Liver (tissue), 3 donors: Measurements from ENCODE around the gene SORCS2.

Experiments used
- ATF3 ChIP-seq: IDR thresholded peaks from 2 replicates; pipeline ENCODE4 v1.6.1; 2016; ENCODE audit warnings: antibody characterized with exemption
- CTCF ChIP-seq: fragments of 150-350 bp; IDR thresholded peaks from 2 replicates; pipeline ENCODE4 v1.5.1; 2017; ENCODE audit warnings: improper control_type of control experiment, low read depth, low read length; ENCODE audit not compliant: missing input control
- EGR1 ChIP-seq, 2 donors: IDR thresholded peaks; 2 replicates each; pipeline ENCODE4 v1.6.1; 2016 to 2018; ENCODE audit warnings: antibody characterized with exemption in 2 of 2, low read depth in 2 of 2
- FOXA1 ChIP-seq: IDR thresholded peaks from 2 replicates; pipeline ENCODE4 v1.6.1; 2016; ENCODE audit warnings: antibody characterized with exemption
- JUND ChIP-seq, 2 donors: IDR thresholded peaks; 2 replicates each; pipeline ENCODE4 v1.6.1; 2016; ENCODE audit warnings: antibody characterized with exemption in 2 of 2
- MAX ChIP-seq: IDR thresholded peaks from 2 replicates; pipeline ENCODE4 v1.6.1; 2016; ENCODE audit warnings: antibody characterized with exemption
- NR2F2 ChIP-seq: IDR thresholded peaks from 2 replicates; pipeline ENCODE4 v1.6.1; 2016; ENCODE audit warnings: antibody characterized with exemption
- RAD21 ChIP-seq, 2 donors: IDR thresholded peaks; 2 replicates each; pipeline ENCODE4 v1.6.1; 2016; ENCODE audit warnings: antibody characterized with exemption in 2 of 2, mild to moderate bottlenecking in 2 of 2
- REST ChIP-seq: IDR thresholded peaks from 2 replicates; pipeline ENCODE4 v1.6.1; 2016; ENCODE audit warnings: antibody characterized with exemption, mild to moderate bottlenecking
- SP1 ChIP-seq: IDR thresholded peaks from 2 replicates; pipeline ENCODE4 v1.6.1; 2018; ENCODE audit warnings: antibody characterized with exemption, mild to moderate bottlenecking
- YY1 ChIP-seq: IDR thresholded peaks from 2 replicates; pipeline ENCODE4 v1.6.1; 2016; ENCODE audit warnings: antibody characterized with exemption, mild to moderate bottlenecking
- donor health status: healthy.
- donor health status: healthy.

GRCh38 chr4:7787681-7788141, 595.4 kb downstream of the SORCS2 start:
- TF ChIP-seq ATF3 (no peak), CTCF (no peak), YY1 (no peak), EGR1 (IDR thresholded peaks at IDR 0.05; ENCODE audit: low read depth in 2 of 2) (no peak), NR2F2 (no peak), RAD21 (IDR thresholded peaks at IDR 0.05) (no peak), SP1 (no peak), REST (no peak), MAX (no peak), JUND (IDR thresholded peaks at IDR 0.05) (no peak), FOXA1 (no peak)
